Measurements from ENCODE around the gene ARRDC4.

Gene ARRDC4

GRCh38 chr15:98002866-98003265, 42.4 kb downstream of the ARRDC4 start:
- TF ChIP-seq TAF1 (IDR thresholded peaks at IDR 0.05; ENCODE audit: borderline replicate concordance, insufficient read depth, low read length) (no peak), POLR2AphosphoS5 (IDR thresholded peaks at IDR 0.05; ENCODE audit: low read depth, low read length) (no peak), REST (IDR thresholded peaks at IDR 0.05; ENCODE audit: insufficient read depth in 1 of 2, low read depth in 2 of 2, low read length in 2 of 2) (no peak), SIN3A (IDR thresholded peaks at IDR 0.05; ENCODE audit: borderline replicate concordance, insufficient read depth, low read length) (no peak), FOXP2 (optimal IDR thresholded peaks at IDR 0.05; ENCODE audit: borderline replicate concordance, extremely low read depth, extremely low read length, insufficient read depth) (no peak)

- no peak for TF ChIP-seq POLR2AphosphoS5 (IDR thresholded peaks at IDR 0.05; ENCODE audit: low read depth, low read length)
- TF ChIP-seq REST (IDR thresholded peaks at IDR 0.05; ENCODE audit: insufficient read depth in 1 of 2, low read depth in 2 of 2, low read length in 2 of 2), result no peak
- TF ChIP-seq FOXP2 (optimal IDR thresholded peaks at IDR 0.05; ENCODE audit: borderline replicate concordance, extremely low read depth, extremely low read length, insufficient read depth), result no peak
- TF ChIP-seq TAF1 (IDR thresholded peaks at IDR 0.05; ENCODE audit: borderline replicate concordance, insufficient read depth, low read length), result no peak
- no peak for TF ChIP-seq SIN3A (IDR thresholded peaks at IDR 0.05; ENCODE audit: borderline replicate concordance, insufficient read depth, low read length)
These were observed 43.0 kb downstream of the ARRDC4 start for GRCh38 chr15:98003518-98003917.

GRCh38 chr15:98003996-98004395, 43.5 kb downstream of the ARRDC4 start:
- no peak for TF ChIP-seq TAF1 (IDR thresholded peaks at IDR 0.05; ENCODE audit: borderline replicate concordance, insufficient read depth, low read length)
- TF ChIP-seq POLR2AphosphoS5 (IDR thresholded peaks at IDR 0.05; ENCODE audit: low read depth, low read length), result no peak
- TF ChIP-seq REST (IDR thresholded peaks at IDR 0.05; ENCODE audit: insufficient read depth in 1 of 2, low read depth in 2 of 2, low read length in 2 of 2), result no peak
- TF ChIP-seq FOXP2 (optimal IDR thresholded peaks at IDR 0.05; ENCODE audit: borderline replicate concordance, extremely low read depth, extremely low read length, insufficient read depth), result no peak
- TF ChIP-seq SIN3A (IDR thresholded peaks at IDR 0.05; ENCODE audit: borderline replicate concordance, insufficient read depth, low read length), result no peak

GRCh38 chr15:98005659-98006058, 45.2 kb downstream of the ARRDC4 start:
- TF ChIP-seq REST (IDR thresholded peaks at IDR 0.05; ENCODE audit: insufficient read depth in 1 of 2, low read depth in 2 of 2, low read length in 2 of 2) (no peak), FOXP2 (optimal IDR thresholded peaks at IDR 0.05; ENCODE audit: borderline replicate concordance, extremely low read depth, extremely low read length, insufficient read depth) (no peak), TAF1 (IDR thresholded peaks at IDR 0.05; ENCODE audit: borderline replicate concordance, insufficient read depth, low read length) (no peak), SIN3A (IDR thresholded peaks at IDR 0.05; ENCODE audit: borderline replicate concordance, insufficient read depth, low read length) (no peak), POLR2AphosphoS5 (IDR thresholded peaks at IDR 0.05; ENCODE audit: low read depth, low read length) (no peak)

GRCh38 chr15:98009169-98009568, 48.7 kb downstream of the ARRDC4 start:
- no peak for TF ChIP-seq SIN3A (IDR thresholded peaks at IDR 0.05; ENCODE audit: borderline replicate concordance, insufficient read depth, low read length)
- no peak for TF ChIP-seq TAF1 (IDR thresholded peaks at IDR 0.05; ENCODE audit: borderline replicate concordance, insufficient read depth, low read length)
- TF ChIP-seq REST (IDR thresholded peaks at IDR 0.05; ENCODE audit: insufficient read depth in 1 of 2, low read depth in 2 of 2, low read length in 2 of 2), result no peak
- no peak for TF ChIP-seq POLR2AphosphoS5 (IDR thresholded peaks at IDR 0.05; ENCODE audit: low read depth, low read length)
- TF ChIP-seq FOXP2 (optimal IDR thresholded peaks at IDR 0.05; ENCODE audit: borderline replicate concordance, extremely low read depth, extremely low read length, insufficient read depth), result no peak

Data from PFSK-1 (cell line).